ENCODE measurements around the gene SMTNL1. TPM values are rescaled to one million over a fixed set of nuclear protein-coding genes. Genes with fewer than 3 reads are reported as not detected.
A peak's percentile ranks its signal among the peaks of the same experiment; 100 is the strongest.

SMTNL1 gene
- total and polyA plus RNA-seq, 9 of the 15 experiments (the other 6 are each of a cell fraction or from before 2014, with no cell fraction given) = not detected

DNA sequence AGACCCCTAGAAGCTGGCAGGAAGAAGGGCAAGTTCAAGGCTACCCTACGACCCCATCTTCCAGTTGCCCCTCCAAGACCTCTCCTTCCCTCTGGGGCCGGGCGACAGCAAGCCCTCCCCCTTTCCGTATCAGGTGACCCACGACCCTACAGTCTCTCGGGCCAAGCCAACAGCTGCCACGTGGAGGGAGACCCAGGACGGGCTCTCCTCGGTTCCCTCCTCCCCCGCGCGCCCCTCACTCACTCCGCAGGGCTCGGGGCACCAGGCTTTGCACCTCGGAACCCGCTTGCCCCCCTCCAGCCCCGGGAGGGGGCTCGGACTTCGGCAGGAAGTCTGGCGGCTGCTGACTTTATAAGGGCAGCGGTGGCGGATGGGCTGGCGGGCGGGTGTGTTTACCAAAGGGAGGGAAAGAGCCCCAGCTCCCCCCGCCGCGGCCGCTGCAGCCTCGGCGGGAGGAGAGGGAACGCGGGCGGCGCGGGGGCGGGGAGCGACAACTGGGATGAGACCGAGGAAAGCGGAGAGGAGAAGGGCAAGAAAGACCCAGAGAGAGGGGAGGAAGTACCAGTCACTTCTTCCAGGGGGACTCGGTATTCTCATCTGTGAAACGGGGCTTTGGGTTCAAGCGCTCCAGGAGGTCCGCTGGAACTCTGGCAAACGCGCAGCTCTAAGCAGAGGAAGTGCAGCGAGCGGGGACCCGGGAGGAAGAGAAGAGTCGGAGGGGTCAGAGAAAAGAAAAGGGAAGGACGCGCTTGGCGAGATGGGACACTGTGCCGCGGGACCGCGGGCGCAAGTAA lies 22.7 kb upstream of the SMTNL1 start:
- 2% methylated on average over 25 of the region's 57 CpGs for WGBS (ENCODE audit: insufficient coverage, low coverage, missing lambda C conversion rate)
- BruUV-seq (replicated peaks) = no TSS peak
- Histone ChIP-seq H3K9ac (ENCODE audit: insufficient read depth in 1 of 2, low read depth in 2 of 2, low read length in 2 of 2) (peak overlapping the region; percentile 89 to 90), H3K4me2 (ENCODE audit: insufficient read depth, low read length) (peak overlapping the region; percentile 88), H4K20me1 (replicated peaks; ENCODE audit: control insufficient read depth, insufficient read depth, low read length) (no peaks in the 10 kb centered on the region), H2AFZ (ENCODE audit: low read depth, low read length) (peak overlapping the region; percentile 99), H3K27me3 (ENCODE audit: control insufficient read depth in 2 of 2, insufficient read depth in 2 of 2, low read length in 2 of 2) (no peaks in the 10 kb centered on the region), H3K4me1 (replicated peaks in 1 of 2; ENCODE audit: control insufficient read depth in 2 of 2, insufficient read depth in 2 of 2, low read length in 2 of 2) (peaks cover 21 to 31% of the 10 kb centered on the region in 2 experiments; a peak in 4 of 5 replicates), H3K27ac (ENCODE audit: extremely low read depth, low read depth, low read length) (peak overlapping the region; percentile 86), H3K79me2 (ENCODE audit: control insufficient read depth, insufficient read depth, low read length) (peaks cover 49% of the 10 kb centered on the region), H3K9me1 (ENCODE audit: control insufficient read depth, insufficient read depth, low read length) (no peaks in the 10 kb centered on the region), H3K4me3 (peak overlapping the region; percentile 88), H3K36me3 (ENCODE audit: control insufficient read depth, insufficient read depth, low read length) (peaks cover 16% of the 10 kb centered on the region; the same call in 2 of the 3 replicates), H3K9me3 (replicated peaks; ENCODE audit: control insufficient read depth, insufficient read depth, low read depth, low read length) (no peaks in the 10 kb centered on the region)
- POLR2A ChIA-PET = interaction anchor here (0.6 to 4.1 kb wide), 13 partner anchors 8 to 189 kb away, joined by 3 to 31 read pairs (median 4); partner anchors contain the start of gene TIMM10
- FAIRE-seq (peak; percentile 32), DNase-seq (ENCODE audit: extremely low read depth in 1 of 4, low spot score in 3 of 4) (peak; percentile 75 to 80 (median 76)), ATAC-seq (peak; percentile 68)
- intact Hi-C loops (cut with micrococcal nuclease) = loop anchor here (1.0 kb wide), 1 partner anchor 15 kb away; no protein-coding TSS in a partner anchor
- in situ Hi-C loops (cut with MboI) = no loop called here
- CTCF ChIA-PET (ENCODE audit: low intra/inter-chr PET ratio) = interaction anchor here (0.8 kb wide), 1 partner anchor 21 kb away, joined by 3 read pairs; no protein-coding TSS in a partner anchor
- no peak for TF ChIP-seq ZSCAN32 (CRISPR knock-in tag; IDR thresholded peaks at IDR 0.05)
- TF ChIP-seq HDAC3 (IDR thresholded peaks at IDR 0.05; ENCODE audit: borderline replicate concordance, partially characterized antibody) = no peak
- TF ChIP-seq L3MBTL2 (IDR thresholded peaks at IDR 0.05) = peak; percentile 74
- TF ChIP-seq TRIM28 (IDR thresholded peaks at IDR 0.05) = no peak
- TF ChIP-seq SMARCB1 (IDR thresholded peaks at IDR 0.05; ENCODE audit: insufficient read length, low read depth) = no peak
- TF ChIP-seq U2AF2 (optimal IDR thresholded peaks at IDR 0.05; ENCODE audit: low read depth, low read length) = no peak
- TF ChIP-seq DNMT1 (IDR thresholded peaks at IDR 0.05) = no peak
- TF ChIP-seq TEAD1 (CRISPR knock-in tag; IDR thresholded peaks at IDR 0.05) = no peak
- TF ChIP-seq ZBTB17 (CRISPR knock-in tag; IDR thresholded peaks at IDR 0.05) = no peak
- no peak for TF ChIP-seq PRPF4 (IDR thresholded peaks at IDR 0.05; ENCODE audit: insufficient read depth, low read depth, low read length, poor library complexity, severe bottlenecking)
- TF ChIP-seq, protein P1, sequence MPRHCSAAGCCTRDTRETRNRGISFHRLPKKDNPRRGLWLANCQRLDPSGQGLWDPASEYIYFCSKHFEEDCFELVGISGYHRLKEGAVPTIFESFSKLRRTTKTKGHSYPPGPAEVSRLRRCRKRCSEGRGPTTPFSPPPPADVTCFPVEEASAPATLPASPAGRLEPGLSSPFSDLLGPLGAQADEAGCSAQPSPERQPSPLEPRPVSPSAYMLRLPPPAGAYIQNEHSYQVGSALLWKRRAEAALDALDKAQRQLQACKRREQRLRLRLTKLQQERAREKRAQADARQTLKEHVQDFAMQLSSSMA (CRISPR knock-in tag; IDR thresholded peaks at IDR 0.05) = no peak
- peak in 1 of 2 experiments; percentile 46; a peak in 1 of 4 replicates for TF ChIP-seq HDAC1 (IDR thresholded peaks at IDR 0.05)
- TF ChIP-seq NR1H2 (CRISPR knock-in tag; IDR thresholded peaks at IDR 0.05) = no peak
- TF ChIP-seq KHSRP (IDR thresholded peaks at IDR 0.05) = no peak
- TF ChIP-seq, protein P2, sequence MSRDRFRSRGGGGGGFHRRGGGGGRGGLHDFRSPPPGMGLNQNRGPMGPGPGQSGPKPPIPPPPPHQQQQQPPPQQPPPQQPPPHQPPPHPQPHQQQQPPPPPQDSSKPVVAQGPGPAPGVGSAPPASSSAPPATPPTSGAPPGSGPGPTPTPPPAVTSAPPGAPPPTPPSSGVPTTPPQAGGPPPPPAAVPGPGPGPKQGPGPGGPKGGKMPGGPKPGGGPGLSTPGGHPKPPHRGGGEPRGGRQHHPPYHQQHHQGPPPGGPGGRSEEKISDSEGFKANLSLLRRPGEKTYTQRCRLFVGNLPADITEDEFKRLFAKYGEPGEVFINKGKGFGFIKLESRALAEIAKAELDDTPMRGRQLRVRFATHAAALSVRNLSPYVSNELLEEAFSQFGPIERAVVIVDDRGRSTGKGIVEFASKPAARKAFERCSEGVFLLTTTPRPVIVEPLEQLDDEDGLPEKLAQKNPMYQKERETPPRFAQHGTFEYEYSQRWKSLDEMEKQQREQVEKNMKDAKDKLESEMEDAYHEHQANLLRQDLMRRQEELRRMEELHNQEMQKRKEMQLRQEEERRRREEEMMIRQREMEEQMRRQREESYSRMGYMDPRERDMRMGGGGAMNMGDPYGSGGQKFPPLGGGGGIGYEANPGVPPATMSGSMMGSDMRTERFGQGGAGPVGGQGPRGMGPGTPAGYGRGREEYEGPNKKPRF (IDR thresholded peaks at IDR 0.05; ENCODE audit: low read depth, low read length) = no peak
- TF ChIP-seq, protein P3, sequence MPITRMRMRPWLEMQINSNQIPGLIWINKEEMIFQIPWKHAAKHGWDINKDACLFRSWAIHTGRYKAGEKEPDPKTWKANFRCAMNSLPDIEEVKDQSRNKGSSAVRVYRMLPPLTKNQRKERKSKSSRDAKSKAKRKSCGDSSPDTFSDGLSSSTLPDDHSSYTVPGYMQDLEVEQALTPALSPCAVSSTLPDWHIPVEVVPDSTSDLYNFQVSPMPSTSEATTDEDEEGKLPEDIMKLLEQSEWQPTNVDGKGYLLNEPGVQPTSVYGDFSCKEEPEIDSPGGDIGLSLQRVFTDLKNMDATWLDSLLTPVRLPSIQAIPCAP (CRISPR knock-in tag; IDR thresholded peaks at IDR 0.05; ENCODE audit: borderline replicate concordance) = no peak
- TF ChIP-seq TAF9B (IDR thresholded peaks at IDR 0.05; ENCODE audit: partially characterized antibody) = no peak
- no peak for TF ChIP-seq ZNF324 (CRISPR knock-in tag; IDR thresholded peaks at IDR 0.05)
- peak; percentile 61 for TF ChIP-seq CHD4 (IDR thresholded peaks at IDR 0.05; ENCODE audit: insufficient read depth, insufficient replicate concordance, low read depth, low read length, poor library complexity, severe bottlenecking)
- no peak for TF ChIP-seq BHLHE40 (IDR thresholded peaks at IDR 0.05; ENCODE audit: low read length)

Data from K562 (cell line).